ENCODE measurements around the gene PABPC1L. TPM values are rescaled to one million over a fixed set of nuclear protein-coding genes. Genes with fewer than 3 reads are reported as not detected.

Gene PABPC1L
- total and polyA plus RNA-seq, 2 donors (not counting 1 experiment from before 2014, with no cell fraction given): 105 to 295 TPM

GRCh38 chr20:44960103-44960852, 50.4 kb downstream of the PABPC1L start, which contains the start of gene TOMM34:
TSS of gene TOMM34 (minus strand) at chr20:44960397. CDS start at chr20:44960333, 64 bp downstream.
- Histone ChIP-seq H3K4me3 (ENCODE audit: control extremely low read depth in 1 of 5, extremely low read depth in 1 of 5, insufficient read depth in 1 of 5, low read depth in 2 of 5, low read length in 4 of 5) (peak within 1 kb of the TSS; percentile 36 to 93 (median 82)), H3K4me1 (ENCODE audit: control insufficient read depth in 2 of 2, insufficient read depth in 2 of 2, low read length in 2 of 2) (peaks cover 42 to 54% of the 10 kb centered on the region in 2 donors), H4K20me1 (ENCODE audit: control insufficient read depth, insufficient read depth, low read length, poor library complexity, severe bottlenecking) (peaks cover 16% of the 10 kb centered on the region), H3K79me2 (ENCODE audit: control insufficient read depth, insufficient read depth, low read length) (peaks cover 65% of the 10 kb centered on the region), H3K9ac (ENCODE audit: low read length) (peak within 1 kb of the TSS; percentile 73), H3K9me3 (ENCODE audit: control extremely low read depth in 1 of 3, control insufficient read depth in 2 of 3, insufficient read depth in 1 of 3, low read length in 2 of 3) (no peaks in the 10 kb centered on the region), H3K27me3 (replicated peaks in 1 of 4; ENCODE audit: control extremely low read depth in 1 of 4, control insufficient read depth in 3 of 4, insufficient read depth in 4 of 4, low read length in 3 of 4) (no peaks in the 10 kb centered on the region), H3K4me2 (replicated peaks; ENCODE audit: low read depth, low read length, poor library complexity, severe bottlenecking) (peak within 1 kb of the TSS; percentile 79), H3K27ac (ENCODE audit: low read length in 2 of 2) (peak within 1 kb of the TSS in 1 of 2 donors; percentile 70), H3K36me3 (replicated peaks in 1 of 2; ENCODE audit: control extremely low read depth in 1 of 2, control insufficient read depth in 1 of 2, extremely low read depth in 1 of 2, insufficient read depth in 2 of 2, low read length in 1 of 2) (peaks cover 1 to 19% of the 10 kb centered on the region in 2 experiments), H2AFZ (ENCODE audit: insufficient read depth, low read depth, low read length, poor library complexity, severe bottlenecking) (peak within 1 kb of the TSS; percentile 74)
- H3K4me1 Mint-ChIP-seq: peaks cover 57% of the 10 kb centered on the region
- TF ChIP-seq EZH2 (IDR thresholded peaks at IDR 0.05; ENCODE audit: borderline replicate concordance, insufficient read depth, low read depth, low read length, poor library complexity, severe bottlenecking) (no peak), CTCF (IDR thresholded peaks at IDR 0.05) (no peak)
- ChIA-PET POLR2A (interaction anchor here (0.6 to 2.0 kb wide), 5 partner anchors 7 to 975 kb away, joined by 4 to 9 read pairs (median 5); no protein-coding TSS in a partner anchor), CTCF (interaction anchor here (0.6 to 2.4 kb wide), 12 partner anchors 11 to 83 kb away, joined by 3 to 7 read pairs (median 3); partner anchors contain the start of gene PABPC1L)
- H3K27me3 Mint-ChIP-seq: no peaks in the 10 kb centered on the region
- H3K4me3 Mint-ChIP-seq: peak within 1 kb of the TSS; percentile 92
- peak within 1 kb of the TSS; percentile 93 for H3K27ac Mint-ChIP-seq
- DNase-seq: peak; percentile 93
- no peaks in the 10 kb centered on the region for H3K9me3 Mint-ChIP-seq (ENCODE audit: insufficient read depth)
- peak; percentile 96 for ATAC-seq (ENCODE audit: low read depth)
- under 1% methylated on average over 60 of the region's 60 CpGs for WGBS (ENCODE audit: insufficient coverage)
- intact Hi-C loops (cut with micrococcal nuclease): loop anchor here (2.0 to 10.0 kb wide), 4 partner anchors 19 to 457 kb away; partner anchors contain the start of genes PABPC1L, PIGT and PKIG
